Neural progenitor cell (in vitro differentiated cells): ENCODE measurements around the gene GUCY1A2. TPM values are rescaled to one million over a fixed set of nuclear protein-coding genes. Genes with fewer than 3 reads are reported as not detected.

Experiments used
- DNase-seq: peaks from one replicate; pipeline ENCODE4 v3.0.0-alpha.2; 2016; ENCODE audit warnings: low spot score
- H2AFZ ChIP-seq: fragments of 200-600 bp; sonication (generic); replicated peaks from 2 replicates; pipeline ENCODE4 v1.6.1; 2016; ENCODE audit warnings: antibody characterized with exemption
- H3F3A ChIP-seq: fragments of 200-600 bp; sonication (generic); 2 replicates; pipeline ENCODE4 v1.6.1; 2016; ENCODE audit warnings: antibody characterized with exemption, low read depth
- H3K27ac ChIP-seq: fragments of 200-600 bp; sonication (generic); 2 replicates; pipeline ENCODE4 v1.5.1; 2016; ENCODE audit warnings: mild to moderate bottlenecking
- H3K27me3 ChIP-seq: fragments of 200-600 bp; sonication (generic); 2 replicates; pipeline ENCODE4 v1.6.1; 2016; ENCODE audit warnings: mild to moderate bottlenecking, moderate library complexity
- H3K36me3 ChIP-seq: fragments of 200-600 bp; sonication (generic); 2 replicates; pipeline ENCODE4 v1.5.1; 2016
- H3K4me1 ChIP-seq: fragments of 200-600 bp; sonication (generic); 2 replicates; pipeline ENCODE4 v1.6.1; 2016; ENCODE audit warnings: mixed run types
- H3K4me2 ChIP-seq: fragments of 200-600 bp; sonication (generic); 2 replicates; pipeline ENCODE4 v1.6.1; 2016
- H3K4me3 ChIP-seq: fragments of 200-600 bp; sonication (generic); 2 replicates; pipeline ENCODE4 v1.5.1; 2016
- H3K79me2 ChIP-seq: fragments of 200-600 bp; sonication (generic); 2 replicates; pipeline ENCODE4 v1.6.1; 2016; ENCODE audit warnings: low read depth
- H3K9ac ChIP-seq: fragments of 200-600 bp; sonication (generic); 2 replicates; pipeline ENCODE4 v1.6.1; 2016
- H3K9me3 ChIP-seq: fragments of 200-600 bp; sonication (generic); 2 replicates; pipeline ENCODE4 v1.5.1; 2016; ENCODE audit warnings: low read depth
- H4K20me1 ChIP-seq: fragments of 200-600 bp; sonication (generic); 2 replicates; pipeline ENCODE4 v1.6.1; 2016; ENCODE audit warnings: low read depth
- H3K27ac Mint-ChIP-seq: 3 replicates; pipeline ENCODE4 v1.8.0; 2021; ENCODE audit warnings: mixed read lengths
- H3K27me3 Mint-ChIP-seq: 2 replicates; pipeline ENCODE4 v1.8.0; 2022; ENCODE audit warnings: low read depth, mild to moderate bottlenecking, inconsistent platforms, moderate library complexity, mixed read lengths; ENCODE audit not compliant: insufficient read depth
- H3K36me3 Mint-ChIP-seq: 3 replicates; pipeline ENCODE4 v1.8.0; 2021; ENCODE audit warnings: mixed read lengths
- H3K4me1 Mint-ChIP-seq: 3 replicates; pipeline ENCODE4 v1.8.0; 2021; ENCODE audit warnings: mixed read lengths
- H3K4me3 Mint-ChIP-seq: 3 replicates; pipeline ENCODE4 v1.8.0; 2021; ENCODE audit warnings: mild to moderate bottlenecking, moderate library complexity, mixed read lengths
- H3K9me3 Mint-ChIP-seq: 3 replicates; pipeline ENCODE4 v1.8.0; 2020; ENCODE audit warnings: mixed read lengths
- EZH2 ChIP-seq: fragments of 200-600 bp; sonication (generic); IDR thresholded peaks from 2 replicates; pipeline ENCODE4 v1.6.1; 2017; ENCODE audit warnings: antibody characterized with exemption, mild to moderate bottlenecking, moderate library complexity
- EZH2phosphoT487 ChIP-seq: fragments of 200-600 bp; sonication (generic); IDR thresholded peaks from 2 replicates; pipeline ENCODE4 v1.6.1; 2017; ENCODE audit warnings: antibody characterized with exemption
- total RNA-seq: library from RNA; depleted of rRNA; stranded (reverse); fragments of >200 nt; gene quantifications from 2 replicates; pipeline ENCODE4 v1.2.3, GENCODE V29; 2015; ENCODE audit warnings: low replicate concordance
- TF ChIP-seq, protein P1 (sequence below): fragments of 200-600 bp; sonication (generic); IDR thresholded peaks from 2 replicates; pipeline ENCODE4 v1.5.1; 2017; ENCODE audit warnings: antibody characterized with exemption, mild to moderate bottlenecking

GUCY1A2 gene
- total RNA-seq, 1 donor from 2014 or later = 0.54 TPM

DNA sequence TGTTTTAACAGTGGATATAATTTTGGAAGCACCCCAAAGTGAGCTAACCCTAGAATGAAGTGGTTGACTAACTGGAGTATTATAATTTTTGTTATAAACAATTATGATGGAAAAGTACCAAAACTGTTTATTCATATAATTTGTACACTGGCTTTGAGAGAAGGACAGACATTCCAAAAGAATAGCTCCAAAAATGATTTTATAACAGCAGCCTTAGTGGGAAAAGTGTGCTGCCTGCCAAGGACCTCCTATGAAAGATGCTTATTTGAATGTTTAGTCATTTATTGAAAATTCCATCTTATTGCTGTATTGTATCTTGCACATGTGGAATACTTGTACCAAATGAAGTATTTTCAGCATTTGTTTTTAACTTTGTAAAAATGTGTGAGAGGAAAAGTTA lies 169.8 kb downstream of the GUCY1A2 start:
- H3K27me3 Mint-ChIP-seq = peaks cover 2% of the 10 kb centered on the region
- Histone ChIP-seq H3K4me3 (no peak overlapping the region), H3K9me3 (no peaks in the 10 kb centered on the region), H3K27me3 (no peaks in the 10 kb centered on the region), H3K4me2 (no peak overlapping the region), H3K4me1 (no peaks in the 10 kb centered on the region), H3K9ac (no peak overlapping the region), H3K79me2 (no peaks in the 10 kb centered on the region), H4K20me1 (no peaks in the 10 kb centered on the region), H3K36me3 (no peaks in the 10 kb centered on the region), H3F3A (no peaks in the 10 kb centered on the region), H2AFZ (no peak overlapping the region), H3K27ac (no peak overlapping the region)
- H3K9me3 Mint-ChIP-seq = no peaks in the 10 kb centered on the region
- DNase-seq = no peak
- no peak overlapping the region for H3K4me3 Mint-ChIP-seq
- H3K4me1 Mint-ChIP-seq = no peaks in the 10 kb centered on the region
- no peak overlapping the region for H3K27ac Mint-ChIP-seq
- no peak for TF ChIP-seq EZH2phosphoT487
- TF ChIP-seq, protein P1, sequence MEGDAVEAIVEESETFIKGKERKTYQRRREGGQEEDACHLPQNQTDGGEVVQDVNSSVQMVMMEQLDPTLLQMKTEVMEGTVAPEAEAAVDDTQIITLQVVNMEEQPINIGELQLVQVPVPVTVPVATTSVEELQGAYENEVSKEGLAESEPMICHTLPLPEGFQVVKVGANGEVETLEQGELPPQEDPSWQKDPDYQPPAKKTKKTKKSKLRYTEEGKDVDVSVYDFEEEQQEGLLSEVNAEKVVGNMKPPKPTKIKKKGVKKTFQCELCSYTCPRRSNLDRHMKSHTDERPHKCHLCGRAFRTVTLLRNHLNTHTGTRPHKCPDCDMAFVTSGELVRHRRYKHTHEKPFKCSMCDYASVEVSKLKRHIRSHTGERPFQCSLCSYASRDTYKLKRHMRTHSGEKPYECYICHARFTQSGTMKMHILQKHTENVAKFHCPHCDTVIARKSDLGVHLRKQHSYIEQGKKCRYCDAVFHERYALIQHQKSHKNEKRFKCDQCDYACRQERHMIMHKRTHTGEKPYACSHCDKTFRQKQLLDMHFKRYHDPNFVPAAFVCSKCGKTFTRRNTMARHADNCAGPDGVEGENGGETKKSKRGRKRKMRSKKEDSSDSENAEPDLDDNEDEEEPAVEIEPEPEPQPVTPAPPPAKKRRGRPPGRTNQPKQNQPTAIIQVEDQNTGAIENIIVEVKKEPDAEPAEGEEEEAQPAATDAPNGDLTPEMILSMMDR = no peak
- no peak for TF ChIP-seq EZH2
- no peaks in the 10 kb centered on the region for H3K36me3 Mint-ChIP-seq

DNA sequence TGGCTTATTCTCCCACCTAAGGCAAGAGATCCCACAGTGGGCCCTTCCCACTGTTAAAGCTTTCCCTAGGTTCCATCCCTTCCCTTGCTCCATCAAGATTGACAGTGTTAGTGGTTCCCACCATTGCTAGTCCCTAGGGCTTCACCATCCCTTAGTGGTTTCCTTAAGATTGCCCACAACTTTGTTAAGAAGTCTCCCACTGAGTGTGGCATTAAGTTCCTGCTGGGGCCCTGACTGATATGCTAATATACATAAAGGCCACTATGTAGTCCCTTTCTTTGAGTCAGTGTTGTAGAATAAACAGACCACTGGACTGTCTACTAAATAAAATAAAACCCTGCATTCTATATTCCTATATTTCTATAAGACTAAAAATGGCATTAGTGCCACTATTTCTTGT lies 176.1 kb downstream of the GUCY1A2 start:
- no peaks in the 10 kb centered on the region for H3K36me3 ChIP-seq
- no peaks in the 10 kb centered on the region for H3K4me1 ChIP-seq
- no peak overlapping the region for H3K27ac ChIP-seq
- no peaks in the 10 kb centered on the region for H3K9me3 Mint-ChIP-seq
- H3K27me3 Mint-ChIP-seq = peaks cover 2% of the 10 kb centered on the region
- no peaks in the 10 kb centered on the region for H3K9me3 ChIP-seq
- H3K4me3 ChIP-seq = no peak overlapping the region
- H3K4me1 Mint-ChIP-seq = no peaks in the 10 kb centered on the region
- no peak overlapping the region for H3K4me2 ChIP-seq
- DNase-seq = no peak
- no peak overlapping the region for H2AFZ ChIP-seq
- no peak overlapping the region for H3K27ac Mint-ChIP-seq
- no peaks in the 10 kb centered on the region for H3K36me3 Mint-ChIP-seq
- no peaks in the 10 kb centered on the region for H3K27me3 ChIP-seq
- no peak overlapping the region for H3K4me3 Mint-ChIP-seq
- no peak for TF ChIP-seq EZH2phosphoT487
- TF ChIP-seq, protein P1 = no peak
- TF ChIP-seq EZH2 = no peak
- no peaks in the 10 kb centered on the region for H4K20me1 ChIP-seq
- no peaks in the 10 kb centered on the region for H3K79me2 ChIP-seq
- no peaks in the 10 kb centered on the region for H3F3A ChIP-seq
- H3K9ac ChIP-seq = no peak overlapping the region

DNA sequence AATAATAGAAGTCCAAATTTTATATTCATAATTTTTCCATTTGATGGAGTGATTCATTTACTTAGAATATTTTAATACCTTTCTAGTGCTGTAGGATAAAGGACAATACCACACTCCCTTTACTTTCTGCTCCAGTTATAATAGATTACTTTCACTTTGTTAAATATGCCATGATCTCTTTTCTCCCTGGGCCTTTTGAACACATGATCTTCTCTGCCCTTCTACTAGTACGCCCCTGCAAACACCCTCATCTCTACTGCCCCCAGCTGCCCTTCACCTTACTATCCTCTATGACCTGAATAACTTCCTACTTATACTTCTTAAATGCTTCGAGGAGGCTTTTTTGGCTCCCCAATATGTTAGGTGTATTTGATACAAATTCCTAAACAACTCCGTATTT lies 177.3 kb downstream of the GUCY1A2 start:
- H3K4me3 Mint-ChIP-seq = no peak overlapping the region
- Histone ChIP-seq H3K4me3 (no peak overlapping the region), H3F3A (no peaks in the 10 kb centered on the region), H3K4me1 (no peaks in the 10 kb centered on the region), H3K27ac (no peak overlapping the region), H3K9me3 (no peaks in the 10 kb centered on the region), H2AFZ (no peak overlapping the region), H3K4me2 (no peak overlapping the region), H4K20me1 (no peaks in the 10 kb centered on the region), H3K27me3 (no peaks in the 10 kb centered on the region), H3K36me3 (no peaks in the 10 kb centered on the region), H3K9ac (no peak overlapping the region), H3K79me2 (no peaks in the 10 kb centered on the region)
- H3K36me3 Mint-ChIP-seq = no peaks in the 10 kb centered on the region
- peaks cover 2% of the 10 kb centered on the region for H3K27me3 Mint-ChIP-seq
- no peak for DNase-seq
- no peaks in the 10 kb centered on the region for H3K4me1 Mint-ChIP-seq
- TF ChIP-seq, protein P1 = no peak
- TF ChIP-seq EZH2 = no peak
- TF ChIP-seq EZH2phosphoT487 = no peak
- no peak overlapping the region for H3K27ac Mint-ChIP-seq
- no peaks in the 10 kb centered on the region for H3K9me3 Mint-ChIP-seq

DNA sequence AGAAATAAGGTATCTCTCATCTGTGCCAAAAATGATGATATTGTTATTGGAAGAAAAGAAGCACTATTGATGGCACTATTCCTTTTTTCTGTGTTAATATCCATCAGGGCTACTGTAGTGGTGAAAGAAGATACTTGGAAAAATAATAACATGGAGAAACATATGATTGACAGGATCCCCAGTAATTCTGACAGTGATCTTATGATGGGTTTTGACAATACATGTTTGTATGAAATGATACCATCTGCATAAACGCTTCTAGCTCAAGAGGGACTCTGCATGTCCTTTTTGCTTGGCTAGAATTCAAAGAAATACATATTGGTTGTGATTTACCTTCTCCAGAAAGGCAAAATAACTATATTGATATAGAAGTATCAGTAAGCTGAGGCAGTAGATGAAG lies 178.1 kb downstream of the GUCY1A2 start:
- no peaks in the 10 kb centered on the region for H3K79me2 ChIP-seq
- H3K27me3 Mint-ChIP-seq = no peaks in the 10 kb centered on the region
- no peaks in the 10 kb centered on the region for H3K4me1 ChIP-seq
- H3F3A ChIP-seq = no peaks in the 10 kb centered on the region
- TF ChIP-seq EZH2 = no peak
- H2AFZ ChIP-seq = no peak overlapping the region
- H3K4me3 ChIP-seq = no peak overlapping the region
- no peaks in the 10 kb centered on the region for H3K4me1 Mint-ChIP-seq
- H3K27ac ChIP-seq = no peak overlapping the region
- H3K4me3 Mint-ChIP-seq = no peak overlapping the region
- no peaks in the 10 kb centered on the region for H3K27me3 ChIP-seq
- H3K9ac ChIP-seq = no peak overlapping the region
- DNase-seq = no peak
- no peaks in the 10 kb centered on the region for H3K36me3 ChIP-seq
- no peaks in the 10 kb centered on the region for H3K9me3 Mint-ChIP-seq
- no peak overlapping the region for H3K4me2 ChIP-seq
- H3K9me3 ChIP-seq = no peaks in the 10 kb centered on the region
- no peak overlapping the region for H3K27ac Mint-ChIP-seq
- H3K36me3 Mint-ChIP-seq = no peaks in the 10 kb centered on the region
- H4K20me1 ChIP-seq = no peaks in the 10 kb centered on the region
